HG02938 (cell line): ENCODE results near the gene SIPA1.

Experiments
- ATAC-seq: cut with Tn5 transposase; IDR thresholded peaks from one replicate; pipeline ENCODE4 v1.9.1; 2021; ENCODE audit warnings: mild to moderate bottlenecking, moderate library complexity; ENCODE audit not compliant: unreplicated experiment

The SIPA1 gene

GRCh38 chr11:65699306-65699705 lies 61.4 kb downstream of the SIPA1 start:
- no peak for ATAC-seq

DNA sequence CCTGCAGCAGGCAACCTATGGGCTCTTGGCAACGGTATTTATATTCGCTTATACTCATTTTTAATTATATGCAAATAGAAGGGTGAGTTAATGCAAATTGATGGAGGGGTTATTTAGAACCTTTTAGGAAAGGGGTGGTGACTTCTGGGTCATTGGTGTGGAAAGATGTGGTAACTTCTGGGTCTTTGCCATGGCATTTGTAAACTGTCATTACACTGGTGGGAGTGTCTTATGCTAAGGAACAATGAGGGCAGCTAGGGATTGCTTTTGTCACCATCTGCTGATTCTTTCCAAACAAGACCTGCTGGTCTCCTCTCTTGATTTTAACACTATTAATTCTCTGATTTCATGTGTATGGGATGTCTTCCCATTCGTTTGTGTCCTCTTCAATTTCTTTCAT lies 62.5 kb downstream of the SIPA1 start:
- no peak for ATAC-seq
